Endothelial cell (in vitro differentiated cells): ENCODE results near the gene DGKQ. TPM values are rescaled to one million over a fixed set of nuclear protein-coding genes. Genes with fewer than 3 reads are reported as not detected.

Experiments used
- DNase-seq: peaks from one replicate; pipeline ENCODE4 v3.0.0; 2021; ENCODE audit warnings: low spot score
- H3K27ac Mint-ChIP-seq: one replicate; pipeline ENCODE4 v1.8.0; 2021; ENCODE audit warnings: mixed read lengths, inconsistent platforms; ENCODE audit not compliant: unreplicated experiment
- H3K27me3 Mint-ChIP-seq: one replicate; pipeline ENCODE4 v1.8.0; 2021; ENCODE audit warnings: mild to moderate bottlenecking, moderate library complexity, mixed read lengths, inconsistent platforms; ENCODE audit not compliant: unreplicated experiment
- H3K36me3 Mint-ChIP-seq: one replicate; pipeline ENCODE4 v1.8.0; 2021; ENCODE audit warnings: mild to moderate bottlenecking, low read depth, mixed read lengths, inconsistent platforms; ENCODE audit not compliant: unreplicated experiment
- H3K4me1 Mint-ChIP-seq: one replicate; pipeline ENCODE4 v1.8.0; 2021; ENCODE audit warnings: mild to moderate bottlenecking, mixed read lengths, inconsistent platforms; ENCODE audit not compliant: unreplicated experiment
- H3K4me3 Mint-ChIP-seq: one replicate; pipeline ENCODE4 v1.8.0; 2021; ENCODE audit warnings: mild to moderate bottlenecking, mixed read lengths, inconsistent platforms; ENCODE audit not compliant: unreplicated experiment
- H3K9me3 Mint-ChIP-seq: one replicate; pipeline ENCODE4 v1.8.0; 2021; ENCODE audit warnings: mixed read lengths, inconsistent platforms; ENCODE audit not compliant: unreplicated experiment
- total RNA-seq: library from RNA; stranded (reverse); fragmentation: NEBNext Ultra II Directional; extraction: Animal tissue kit (Norgen Biotek cat#: 25700); gene quantifications from one replicate; pipeline ENCODE4 v1.2.1, GENCODE V29; 2021; ENCODE audit not compliant: unreplicated experiment
- TF ChIP-seq, protein P1 (sequence below): fragments of 200-600 bp; sonication (generic); IDR thresholded peaks from one replicate; pipeline ENCODE4 v1.5.0; 2021; ENCODE audit warnings: antibody characterized with exemption; ENCODE audit not compliant: unreplicated experiment

DGKQ gene
- total RNA-seq, 1 donor from 2014 or later: 14.5 TPM

DNA sequence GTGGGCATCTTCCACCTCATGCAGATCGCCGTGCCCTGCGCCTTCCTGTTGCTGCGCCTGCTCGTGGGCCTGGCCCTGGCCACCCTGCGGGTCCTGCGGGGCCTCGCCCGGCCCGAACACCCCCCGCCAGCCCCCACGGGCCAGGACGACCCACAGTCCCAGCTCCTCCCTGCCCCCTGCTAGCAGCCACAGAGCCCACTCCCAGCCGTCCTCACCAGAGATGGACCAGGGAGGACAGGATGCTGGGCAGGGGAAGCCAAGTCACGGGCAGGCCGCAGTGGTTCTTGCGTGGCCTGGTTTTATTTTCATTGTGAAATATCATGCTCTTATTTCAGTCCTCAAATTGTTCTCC is 15.1 kb downstream of the DGKQ start:
- TF ChIP-seq, protein P1, sequence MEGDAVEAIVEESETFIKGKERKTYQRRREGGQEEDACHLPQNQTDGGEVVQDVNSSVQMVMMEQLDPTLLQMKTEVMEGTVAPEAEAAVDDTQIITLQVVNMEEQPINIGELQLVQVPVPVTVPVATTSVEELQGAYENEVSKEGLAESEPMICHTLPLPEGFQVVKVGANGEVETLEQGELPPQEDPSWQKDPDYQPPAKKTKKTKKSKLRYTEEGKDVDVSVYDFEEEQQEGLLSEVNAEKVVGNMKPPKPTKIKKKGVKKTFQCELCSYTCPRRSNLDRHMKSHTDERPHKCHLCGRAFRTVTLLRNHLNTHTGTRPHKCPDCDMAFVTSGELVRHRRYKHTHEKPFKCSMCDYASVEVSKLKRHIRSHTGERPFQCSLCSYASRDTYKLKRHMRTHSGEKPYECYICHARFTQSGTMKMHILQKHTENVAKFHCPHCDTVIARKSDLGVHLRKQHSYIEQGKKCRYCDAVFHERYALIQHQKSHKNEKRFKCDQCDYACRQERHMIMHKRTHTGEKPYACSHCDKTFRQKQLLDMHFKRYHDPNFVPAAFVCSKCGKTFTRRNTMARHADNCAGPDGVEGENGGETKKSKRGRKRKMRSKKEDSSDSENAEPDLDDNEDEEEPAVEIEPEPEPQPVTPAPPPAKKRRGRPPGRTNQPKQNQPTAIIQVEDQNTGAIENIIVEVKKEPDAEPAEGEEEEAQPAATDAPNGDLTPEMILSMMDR: no peak
- no peak for DNase-seq

DNA sequence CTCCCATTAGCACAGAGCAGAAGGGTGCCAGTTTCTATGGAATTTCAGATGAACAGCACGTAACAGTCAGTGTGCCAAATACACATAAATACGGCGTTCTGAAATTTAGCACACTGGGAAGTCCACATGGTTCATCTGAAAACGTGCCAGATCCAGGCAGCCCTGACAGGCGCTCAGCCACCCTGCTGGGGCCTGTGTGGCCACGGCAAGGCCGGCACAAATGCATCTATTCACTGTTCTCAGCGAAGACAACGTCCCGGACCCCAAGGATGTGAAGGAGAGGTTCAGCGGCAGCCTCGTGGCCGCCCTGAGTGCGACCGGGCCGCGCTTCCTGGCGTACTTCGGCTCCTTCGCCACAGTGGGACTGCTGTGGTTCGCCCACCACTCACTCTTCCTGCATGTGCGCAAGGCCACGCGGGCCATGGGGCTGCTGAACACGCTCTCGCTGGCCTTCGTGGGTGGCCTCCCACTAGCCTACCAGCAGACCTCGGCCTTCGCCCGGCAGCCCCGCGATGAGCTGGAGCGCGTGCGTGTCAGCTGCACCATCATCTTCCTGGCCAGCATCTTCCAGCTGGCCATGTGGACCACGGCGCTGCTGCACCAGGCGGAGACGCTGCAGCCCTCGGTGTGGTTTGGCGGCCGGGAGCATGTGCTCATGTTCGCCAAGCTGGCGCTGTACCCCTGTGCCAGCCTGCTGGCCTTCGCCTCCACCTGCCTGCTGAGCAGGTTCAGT is 15.6 kb downstream of the DGKQ start:
- H3K36me3 Mint-ChIP-seq: peaks cover 18% of the 10 kb centered on the region
- DNase-seq: no peak
- peaks cover 15% of the 10 kb centered on the region for H3K27me3 Mint-ChIP-seq
- H3K4me3 Mint-ChIP-seq: no peak overlapping the region
- TF ChIP-seq, protein P1: no peak
- H3K9me3 Mint-ChIP-seq: no peaks in the 10 kb centered on the region
- H3K27ac Mint-ChIP-seq: no peak overlapping the region
- no peaks in the 10 kb centered on the region for H3K4me1 Mint-ChIP-seq

More for the DNA sequence above, 15.1 kb downstream of the DGKQ start:
- Mint-ChIP-seq H3K27me3 (peaks cover 15% of the 10 kb centered on the region), H3K4me3 (no peak overlapping the region), H3K36me3 (peaks cover 18% of the 10 kb centered on the region), H3K4me1 (no peaks in the 10 kb centered on the region), H3K27ac (no peak overlapping the region), H3K9me3 (no peaks in the 10 kb centered on the region)

DNA sequence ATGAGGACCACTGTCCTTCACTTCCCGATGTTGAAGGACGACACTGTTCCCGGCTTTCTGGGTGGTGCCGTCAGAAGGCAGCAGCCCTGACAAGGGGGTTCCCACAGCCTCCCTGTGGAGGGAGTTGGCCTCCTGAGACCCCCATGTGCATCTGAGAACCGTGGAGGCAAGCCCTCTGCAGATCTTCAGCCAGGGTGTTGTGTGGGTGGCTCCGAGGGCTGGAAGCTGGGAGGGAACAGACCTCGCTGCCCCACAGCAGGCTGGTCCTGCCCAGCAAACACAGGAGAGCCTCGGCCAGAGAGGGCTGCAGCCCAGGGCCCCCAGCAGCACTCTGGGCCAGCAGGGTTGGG is 16.2 kb downstream of the DGKQ start:
- Mint-ChIP-seq H3K27ac (no peak overlapping the region), H3K4me3 (no peak overlapping the region), H3K36me3 (peaks cover 23% of the 10 kb centered on the region), H3K4me1 (no peaks in the 10 kb centered on the region), H3K9me3 (no peaks in the 10 kb centered on the region), H3K27me3 (peaks cover 15% of the 10 kb centered on the region)
- TF ChIP-seq, protein P1: no peak
- no peak for DNase-seq

DNA sequence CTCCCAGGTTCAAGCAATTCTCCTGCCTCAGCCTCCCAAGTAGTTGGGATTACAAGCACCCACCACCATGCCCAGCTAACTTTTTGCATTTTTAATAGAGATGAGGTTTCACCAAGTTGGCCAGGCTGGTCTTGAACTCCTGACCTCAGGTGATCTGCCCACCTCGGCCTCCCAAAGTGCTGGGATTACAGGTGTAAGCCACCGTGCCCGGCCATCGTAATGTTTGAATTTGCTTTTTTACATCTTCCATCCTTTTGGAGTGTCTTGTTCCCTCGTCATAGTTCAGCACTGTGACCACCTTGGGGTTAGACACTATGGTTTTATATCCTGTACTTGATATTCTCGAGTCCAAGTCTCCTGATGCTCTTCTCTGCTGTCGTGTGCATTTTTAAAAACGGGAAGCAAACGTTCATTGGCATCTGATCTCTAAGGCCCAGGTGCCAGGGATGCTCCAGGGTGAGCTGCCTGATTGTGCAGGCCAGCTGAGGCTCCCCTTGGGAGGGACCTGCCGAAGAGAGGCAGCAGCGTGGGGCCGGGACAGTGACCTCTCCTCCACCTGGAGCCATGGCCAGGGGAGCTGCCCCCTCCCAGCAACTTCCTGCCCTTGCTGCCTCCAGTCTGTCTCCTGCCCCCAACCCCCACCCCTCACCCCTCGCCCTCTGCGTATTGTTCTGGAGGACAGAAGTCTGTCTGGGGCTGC is 16.7 kb downstream of the DGKQ start:
- H3K27me3 Mint-ChIP-seq: peaks cover 14% of the 10 kb centered on the region
- TF ChIP-seq, protein P1: no peak
- H3K9me3 Mint-ChIP-seq: no peaks in the 10 kb centered on the region
- DNase-seq: no peak
- no peaks in the 10 kb centered on the region for H3K4me1 Mint-ChIP-seq
- no peak overlapping the region for H3K27ac Mint-ChIP-seq
- peaks cover 24% of the 10 kb centered on the region for H3K36me3 Mint-ChIP-seq
- no peak overlapping the region for H3K4me3 Mint-ChIP-seq

DNA sequence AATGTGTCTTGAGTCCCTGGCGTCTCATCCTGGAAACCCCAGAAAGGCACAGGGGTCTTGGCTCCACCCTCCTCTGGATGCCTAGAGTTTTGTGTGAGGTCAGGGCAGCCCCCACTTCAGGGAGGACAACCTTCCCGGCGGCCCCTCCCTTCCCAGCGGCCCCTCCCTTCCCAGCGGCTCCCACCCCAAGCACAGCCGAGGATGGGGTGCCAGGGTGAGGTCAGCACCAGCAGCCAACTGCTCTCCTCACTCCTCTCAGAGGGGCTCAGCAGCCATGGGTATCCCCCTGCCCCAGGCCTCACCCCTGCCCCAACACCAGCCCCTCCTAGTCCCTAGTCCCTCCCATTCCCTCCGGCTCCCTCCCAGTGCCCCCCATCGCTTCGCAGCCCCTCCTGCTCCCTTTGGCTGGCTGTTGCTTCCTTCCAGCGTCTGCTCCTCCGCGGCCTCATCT is 17.4 kb downstream of the DGKQ start:
- Mint-ChIP-seq H3K9me3 (no peaks in the 10 kb centered on the region), H3K27me3 (peaks cover 15% of the 10 kb centered on the region), H3K36me3 (peaks cover 26% of the 10 kb centered on the region), H3K27ac (no peak overlapping the region), H3K4me3 (no peak overlapping the region), H3K4me1 (no peaks in the 10 kb centered on the region)
- no peak for DNase-seq
- TF ChIP-seq, protein P1: no peak
